Uterus (tissue), 4 donors: ENCODE results near the gene CIAO3. TPM values are rescaled to one million over a fixed set of nuclear protein-coding genes. Genes with fewer than 3 reads are reported as not detected.
A peak's percentile ranks its signal among the peaks of the same experiment; 100 is the strongest.
"Not testable (repeated sequence)": the region's sequence is repeated elsewhere in the genome, so short reads cannot be mapped to it uniquely, and the experiment has no call there.

Source experiments
- DNase-seq, 2 donors: peaks; one replicate each; pipeline ENCODE4 v3.0.0-alpha.2; 2019 to 2020
- H3K27ac ChIP-seq, 2 donors: fragments of 200-600 bp; sonication (generic); 1 replicate in 1 of 2; 2 replicates in 1 of 2; pipeline ENCODE4 v1.5.1; 2016 to 2018
- H3K27me3 ChIP-seq, 2 donors: fragments of 200-600 bp; sonication (generic); one replicate each; pipeline ENCODE4 v1.5.1; 2018 to 2019; ENCODE audit warnings: control low read depth in 1 of 2
- H3K36me3 ChIP-seq, 2 donors: fragments of 200-600 bp; sonication (generic); one replicate each; pipeline ENCODE4 v1.5.1; 2019; ENCODE audit warnings: control low read depth in 1 of 2
- H3K4me1 ChIP-seq, 2 donors: fragments of 200-600 bp; sonication (generic); one replicate each; pipeline ENCODE4 v1.5.1; 2018 to 2019; ENCODE audit warnings: control low read depth in 1 of 2
- H3K4me3 ChIP-seq, 2 donors: fragments of 200-600 bp; sonication (generic); 1 replicate in 1 of 2; 2 replicates in 1 of 2; pipeline ENCODE4 v1.5.1; 2018 to 2019; ENCODE audit warnings: mild to moderate bottlenecking in 1 of 2
- H3K9me3 ChIP-seq, 2 donors: fragments of 200-600 bp; sonication (generic); one replicate each; pipeline ENCODE4 v1.5.1; 2019; ENCODE audit warnings: control low read depth in 1 of 2
- POLR2A ChIP-seq, 2 donors: fragments of 450-650 bp; IDR thresholded peaks; one replicate each; pipeline ENCODE4 v1.6.1; 2016; ENCODE audit warnings: antibody characterized with exemption in 2 of 2, mild to moderate bottlenecking in 1 of 2, moderate library complexity in 1 of 2
- intact Hi-C: fragments of 100-400 bp; cut with DNase I; formaldehyde crosslinking; loops from one replicate; pipeline ENCODE4 v1.15.1; 2023; ENCODE audit warnings: low total_unique reads
- total RNA-seq, 4 donors: library from RNA; depleted of rRNA in 3 of 4; stranded (reverse); fragments of >200 nt in 3 of 4; gene quantifications; one replicate each; pipeline versions ENCODE4 v1.1.0 to v1.2.4, GENCODE V29; 2014 to 2023
- TF ChIP-seq, protein P1 (sequence below), 4 experiments: fragments of 200-600 bp in 2 of 4; fragments of 450-650 bp in 2 of 4; sonication (generic) in 2 of 4; IDR thresholded peaks; one replicate each; pipeline ENCODE4 v1.5.1; 2016 to 2019; ENCODE audit warnings: antibody characterized with exemption in 4 of 4, mild to moderate bottlenecking in 2 of 4, moderate library complexity in 1 of 4
- donor health status: DM: yes; HTN: yes; CAD: no.

The CIAO3 gene
- total RNA-seq, 4 donors from 2014 or later, result 14.1 to 43.3 (median 25.0) TPM

DNA sequence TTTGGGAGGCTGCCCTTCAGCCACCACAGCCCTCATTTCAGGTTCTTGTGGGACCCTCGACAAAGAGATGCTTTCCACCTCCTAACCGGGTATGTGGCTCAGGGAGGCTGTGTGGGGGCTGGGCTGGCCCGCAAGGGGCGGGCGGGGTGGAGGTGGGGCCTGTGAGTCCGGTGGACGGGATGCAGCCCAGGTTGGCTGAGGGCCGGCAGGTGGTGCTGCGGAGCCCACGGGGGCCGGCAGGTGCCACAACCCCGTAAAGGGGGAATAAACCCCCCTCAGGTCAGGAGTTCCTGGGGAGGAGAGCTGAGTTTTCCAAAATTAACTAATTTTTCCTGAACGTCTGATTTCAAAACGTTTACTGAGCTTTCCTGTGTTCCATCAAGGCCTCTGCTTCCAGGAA is 4.9 kb upstream of the CIAO3 start:
- Histone ChIP-seq H3K27ac (no peak overlapping the region), H3K4me1 (peaks cover 0 to 3% of the 10 kb centered on the region in 2 donors), H3K4me3 (no peak overlapping the region), H3K36me3 (no peaks in the 10 kb centered on the region), H3K9me3 (no peaks in the 10 kb centered on the region), H3K27me3 (no peaks in the 10 kb centered on the region)
- TF ChIP-seq POLR2A (IDR thresholded peaks at IDR 0.05), result no peak
- TF ChIP-seq, protein P1, sequence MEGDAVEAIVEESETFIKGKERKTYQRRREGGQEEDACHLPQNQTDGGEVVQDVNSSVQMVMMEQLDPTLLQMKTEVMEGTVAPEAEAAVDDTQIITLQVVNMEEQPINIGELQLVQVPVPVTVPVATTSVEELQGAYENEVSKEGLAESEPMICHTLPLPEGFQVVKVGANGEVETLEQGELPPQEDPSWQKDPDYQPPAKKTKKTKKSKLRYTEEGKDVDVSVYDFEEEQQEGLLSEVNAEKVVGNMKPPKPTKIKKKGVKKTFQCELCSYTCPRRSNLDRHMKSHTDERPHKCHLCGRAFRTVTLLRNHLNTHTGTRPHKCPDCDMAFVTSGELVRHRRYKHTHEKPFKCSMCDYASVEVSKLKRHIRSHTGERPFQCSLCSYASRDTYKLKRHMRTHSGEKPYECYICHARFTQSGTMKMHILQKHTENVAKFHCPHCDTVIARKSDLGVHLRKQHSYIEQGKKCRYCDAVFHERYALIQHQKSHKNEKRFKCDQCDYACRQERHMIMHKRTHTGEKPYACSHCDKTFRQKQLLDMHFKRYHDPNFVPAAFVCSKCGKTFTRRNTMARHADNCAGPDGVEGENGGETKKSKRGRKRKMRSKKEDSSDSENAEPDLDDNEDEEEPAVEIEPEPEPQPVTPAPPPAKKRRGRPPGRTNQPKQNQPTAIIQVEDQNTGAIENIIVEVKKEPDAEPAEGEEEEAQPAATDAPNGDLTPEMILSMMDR (IDR thresholded peaks at IDR 0.05), result no peak
- no peak for DNase-seq
- intact Hi-C loops, result no loop called here

DNA sequence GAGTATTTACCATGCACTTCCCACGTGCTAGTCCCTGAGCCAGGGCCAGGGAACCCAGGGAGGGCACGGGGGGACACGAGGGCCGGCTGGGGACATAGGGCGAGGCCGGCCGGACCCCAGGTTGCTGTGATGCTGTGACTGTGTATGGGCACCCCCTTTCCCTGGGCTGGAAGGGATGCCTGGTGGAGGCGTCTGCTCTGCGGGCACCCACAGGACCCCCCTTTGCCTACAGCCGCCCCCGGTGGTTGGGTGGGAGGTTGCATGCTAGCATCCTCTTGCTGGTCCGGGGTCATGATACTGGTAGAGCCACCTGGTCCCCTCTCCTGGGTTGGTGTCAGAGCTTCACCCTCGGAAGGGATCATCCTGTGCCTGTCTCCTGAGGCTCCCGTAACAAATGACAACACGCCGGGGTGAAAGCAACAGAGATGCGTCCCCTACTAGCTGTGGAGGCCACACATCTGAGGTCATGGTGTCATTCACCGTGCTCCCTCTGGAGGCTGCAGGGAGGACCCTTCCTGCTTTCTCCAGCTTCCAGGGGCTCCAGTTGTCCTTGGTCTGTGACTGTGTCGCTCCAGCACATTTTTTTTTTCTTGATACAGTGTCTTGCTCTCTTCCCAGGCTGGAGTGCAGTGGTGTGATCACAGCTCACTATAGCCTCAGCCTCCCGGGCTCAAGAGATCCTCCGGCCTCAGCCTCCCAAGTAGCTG is 3.1 kb upstream of the CIAO3 start:
- intact Hi-C loops, result no loop called here
- Histone ChIP-seq H3K36me3 (no peaks in the 10 kb centered on the region), H3K27ac (no peak overlapping the region), H3K9me3 (no peaks in the 10 kb centered on the region), H3K27me3 (no peaks in the 10 kb centered on the region), H3K4me1 (peaks cover 0 to 12% of the 10 kb centered on the region in 2 donors), H3K4me3 (no peak overlapping the region)
- TF ChIP-seq, protein P1 (IDR thresholded peaks at IDR 0.05), result no peak
- TF ChIP-seq POLR2A (IDR thresholded peaks at IDR 0.05), result no peak
- no peak for DNase-seq

DNA sequence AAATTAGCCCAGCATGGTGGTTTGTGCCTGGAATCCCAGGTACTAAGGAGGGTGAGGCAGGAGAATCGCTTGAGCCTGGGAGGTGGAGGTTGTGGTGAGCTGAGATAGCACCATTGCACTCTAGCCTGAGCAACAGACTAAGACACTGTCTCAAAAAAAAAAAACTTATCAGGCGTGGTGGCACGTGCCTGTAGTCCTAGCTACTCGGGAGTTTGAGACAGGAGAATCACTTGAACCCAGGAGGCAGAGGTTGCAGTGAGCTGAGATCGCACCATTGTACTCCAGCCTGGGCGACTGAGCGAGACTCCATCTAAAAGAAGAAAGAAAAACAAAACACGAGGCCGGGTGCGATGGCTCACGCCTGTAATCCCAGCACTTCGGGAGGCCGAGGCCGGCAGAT is 2.1 kb upstream of the CIAO3 start:
- H3K27me3 ChIP-seq, DNase-seq, H3K4me3 ChIP-seq, H3K27ac ChIP-seq, H3K9me3 ChIP-seq, H3K36me3 ChIP-seq, intact Hi-C loops: not testable (repeated sequence)
- H3K4me1 ChIP-seq, result peaks cover 0 to 12% of the 10 kb centered on the region in 2 donors

DNA sequence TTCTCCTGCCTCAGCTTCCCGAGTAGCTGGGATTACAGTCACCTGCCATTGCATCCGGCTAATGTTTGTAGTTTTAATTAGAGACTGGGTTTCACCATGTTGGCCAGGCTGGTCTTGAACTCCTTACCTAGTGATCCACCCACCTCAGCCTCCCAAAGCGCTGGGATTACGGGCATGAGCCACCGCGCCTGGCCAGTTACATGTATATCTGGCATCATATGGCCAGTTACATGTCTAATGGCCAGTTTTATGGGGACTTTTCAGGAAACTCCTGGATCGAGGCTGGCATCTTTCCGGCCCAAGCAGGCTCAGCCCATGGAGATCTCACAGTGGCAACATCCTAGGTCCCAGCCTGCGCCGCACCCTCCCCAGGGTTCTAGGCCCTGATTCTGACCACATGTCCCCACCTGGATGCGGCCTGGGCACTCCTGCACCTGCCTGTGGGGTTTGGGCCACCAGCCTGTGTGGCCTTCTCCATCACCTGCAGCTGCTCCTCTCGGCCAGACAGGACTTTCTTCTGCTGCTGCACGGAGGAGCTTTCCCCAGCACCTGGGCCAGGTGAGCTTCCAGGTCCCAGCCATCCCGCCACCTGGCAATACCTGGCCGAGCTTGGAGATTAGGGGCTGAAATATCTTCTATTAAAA is 1.3 kb upstream of the CIAO3 start:
- intact Hi-C loops, result no loop called here

DNA sequence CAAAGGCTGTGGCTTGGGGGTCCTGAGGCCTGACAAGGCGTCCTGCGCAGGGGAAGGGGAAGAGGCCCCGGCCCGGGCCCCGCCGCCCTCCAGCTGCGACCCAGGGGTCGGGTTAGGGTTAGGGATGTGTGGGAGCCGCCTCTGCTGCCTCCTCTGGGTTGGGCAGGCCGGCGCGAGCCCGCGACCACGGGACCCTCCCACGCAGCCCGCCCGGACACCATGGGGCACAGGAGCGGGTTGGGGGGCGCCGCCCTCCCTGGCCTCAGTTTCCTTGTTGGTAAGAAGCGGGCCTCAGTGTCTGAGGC is 386 bp downstream of the CIAO3 start:
- H3K4me3 ChIP-seq, result peak overlapping the region; percentile 63 to 91
- H3K9me3 ChIP-seq, result no peaks in the 10 kb centered on the region
- no peaks in the 10 kb centered on the region for H3K36me3 ChIP-seq
- intact Hi-C loops, result no loop called here
- H3K27me3 ChIP-seq, result no peaks in the 10 kb centered on the region
- DNase-seq, result no peak
- TF ChIP-seq, protein P1 (IDR thresholded peaks at IDR 0.05), result no peak
- TF ChIP-seq POLR2A (IDR thresholded peaks at IDR 0.05), result no peak
- H3K4me1 ChIP-seq, result peaks cover 0 to 12% of the 10 kb centered on the region in 2 donors
- H3K27ac ChIP-seq, result peak overlapping the region; percentile 63 to 67

More for the DNA sequence above, 1.3 kb upstream of the CIAO3 start:
- Histone ChIP-seq H3K4me1 (peaks cover 0 to 12% of the 10 kb centered on the region in 2 donors), H3K9me3 (no peaks in the 10 kb centered on the region), H3K36me3 (no peaks in the 10 kb centered on the region), H3K27ac (no peak overlapping the region), H3K27me3 (no peaks in the 10 kb centered on the region), H3K4me3 (no peak overlapping the region)
- TF ChIP-seq, protein P1 (IDR thresholded peaks at IDR 0.05), result no peak
- no peak for TF ChIP-seq POLR2A (IDR thresholded peaks at IDR 0.05)
- DNase-seq, result no peak
